AG09319 (cell line): Measurements from ENCODE around the gene ADGRE3.
"Not testable (repeated sequence)": the region's sequence is repeated elsewhere in the genome, so short reads cannot be mapped to it uniquely, and the experiment has no call there.

Experiments
- DNase-seq: peaks from one replicate; pipeline ENCODE4 v3.0.0-alpha.2; 2010; ENCODE audit warnings: low read depth; ENCODE audit errors: extremely low read depth
- CTCF ChIP-seq: IDR thresholded peaks from 2 replicates; pipeline ENCODE4 v1.5.1; 2011; ENCODE audit warnings: low read depth, mild to moderate bottlenecking, inconsistent platforms, low read length, moderate library complexity

The ADGRE3 gene

DNA sequence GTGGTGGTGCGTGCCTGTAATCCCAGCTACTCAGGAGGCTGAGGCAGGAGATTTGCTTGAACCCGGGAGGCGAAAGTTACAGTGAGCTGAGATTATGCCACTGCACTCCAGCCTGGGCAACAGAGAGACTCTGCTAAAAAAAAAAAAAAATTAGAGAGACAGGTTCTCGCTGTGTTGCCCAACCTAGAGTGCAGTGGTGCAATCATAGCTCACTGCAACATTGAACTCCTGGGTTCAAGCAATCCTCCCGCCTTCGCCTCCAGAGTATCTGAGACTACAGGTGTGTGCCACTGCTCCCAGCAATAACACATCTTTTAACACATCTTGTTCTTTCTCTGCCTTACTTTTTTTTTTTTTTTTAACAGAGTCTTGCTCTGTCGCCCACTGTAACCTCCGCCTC lies 59.0 kb downstream of the ADGRE3 start:
- DNase-seq = no peak

DNA sequence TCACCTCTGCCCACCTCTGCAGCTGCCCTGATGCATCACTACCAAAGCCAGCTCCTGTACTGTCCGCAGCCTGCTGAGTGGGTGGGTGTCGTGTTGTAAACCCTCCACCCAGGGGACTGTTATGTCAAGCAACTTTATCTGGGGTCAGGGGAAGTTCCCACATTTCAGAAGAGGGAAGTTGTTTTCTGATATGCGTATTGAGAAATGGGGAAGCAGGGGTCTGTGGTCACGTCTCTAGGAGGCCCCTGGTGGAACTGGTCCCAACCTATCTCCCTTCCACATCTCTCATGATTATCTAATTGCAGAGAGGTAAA lies 60.6 kb downstream of the ADGRE3 start:
- TF ChIP-seq CTCF = no peak
- no peak for DNase-seq

More for the DNA sequence above, 59.0 kb downstream of the ADGRE3 start:
- TF ChIP-seq CTCF = no peak

DNA sequence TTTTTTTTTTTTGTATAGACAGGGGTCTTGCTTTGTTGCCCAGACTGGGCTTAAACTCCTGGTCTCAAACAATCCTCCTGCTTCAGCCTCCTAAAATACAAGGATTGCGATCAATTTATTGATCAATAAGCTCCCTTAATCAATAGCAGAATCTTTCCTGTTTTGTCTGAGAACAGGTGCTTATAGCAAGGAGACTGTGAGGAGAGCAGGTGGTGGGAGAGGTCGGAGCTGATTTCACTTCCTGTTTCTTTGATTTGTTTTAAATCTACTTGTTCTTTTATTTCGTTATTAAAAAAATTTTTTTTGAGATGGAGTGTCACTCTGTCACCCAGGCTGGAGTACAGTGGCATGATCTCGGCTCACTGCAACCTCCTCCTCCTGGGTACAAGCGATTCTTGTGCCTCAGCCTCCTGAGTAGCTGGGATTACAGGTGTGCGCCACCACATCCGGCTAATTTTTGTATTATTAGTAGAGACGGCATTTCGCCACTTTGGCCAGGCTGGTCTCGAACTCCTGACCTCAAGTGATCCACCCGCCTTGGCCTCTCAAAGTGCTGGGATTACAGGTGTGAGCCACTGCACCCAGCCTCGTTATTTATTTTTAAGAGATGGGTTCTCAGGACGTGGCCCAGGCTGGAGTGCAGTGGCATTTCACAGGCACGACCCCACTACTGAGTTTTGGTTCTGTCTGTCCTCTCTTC lies 61.1 kb downstream of the ADGRE3 start:
- not testable (repeated sequence) for DNase-seq

- DNase-seq = no peak
- TF ChIP-seq CTCF = no peak
Observed at GRCh38 chr19:14612657-14613056, 62.0 kb downstream of the ADGRE3 start.

DNA sequence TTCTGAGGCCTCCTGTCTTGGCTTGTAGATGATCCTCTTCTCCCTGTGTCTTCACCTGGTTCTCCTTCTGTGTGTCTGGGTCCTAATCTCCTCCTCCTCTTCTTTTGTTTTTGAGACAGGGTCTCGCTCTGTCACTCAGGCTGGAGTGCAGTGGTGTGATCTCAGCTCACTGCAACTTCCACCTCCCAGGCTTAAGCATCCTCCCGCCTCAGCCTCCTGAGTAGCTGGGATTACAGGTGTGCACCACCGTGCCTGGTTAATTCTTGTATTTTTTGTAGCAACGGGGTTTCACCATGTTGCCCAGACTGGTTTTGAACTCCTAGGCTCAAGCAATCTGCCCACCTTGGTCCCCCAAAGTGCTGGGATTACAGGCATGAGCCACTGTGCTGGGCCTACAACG lies 62.4 kb downstream of the ADGRE3 start:
- DNase-seq = not testable (repeated sequence)

DNA sequence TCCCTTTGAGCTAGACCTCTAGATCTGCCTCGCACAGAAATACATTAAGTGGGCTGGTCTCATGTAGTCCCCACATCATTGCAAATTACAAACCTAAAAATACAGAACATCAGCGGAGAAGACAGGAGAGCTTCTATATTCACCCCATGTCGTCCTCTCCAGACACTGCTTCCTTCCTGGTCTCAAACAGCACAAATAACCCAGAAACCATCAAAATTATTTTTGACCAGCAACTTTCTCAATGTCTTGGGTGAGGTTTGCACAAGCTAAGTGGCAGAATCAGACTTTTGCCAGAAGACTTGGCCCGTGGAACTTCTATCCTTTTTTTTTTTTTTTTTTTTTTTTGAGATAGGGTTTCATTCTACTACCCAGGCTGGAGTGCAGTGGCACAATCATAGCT lies 63.6 kb downstream of the ADGRE3 start:
- no peak for TF ChIP-seq CTCF

GRCh38 chr19:14606627-14607026 lies 68.0 kb downstream of the ADGRE3 start:
- TF ChIP-seq CTCF = no peak
- no peak for DNase-seq

More for the DNA sequence above, 63.6 kb downstream of the ADGRE3 start:
- no peak for DNase-seq

GRCh38 chr19:14603990-14604387 lies 70.7 kb downstream of the ADGRE3 start:
- DNase-seq = no peak
- TF ChIP-seq CTCF = no peak
